Stomach smooth muscle (tissue), 2 donors: ENCODE data around the gene B4GAT1.
A peak's percentile ranks its signal among the peaks of the same experiment; 100 is the strongest.

Experiments
- H3K27ac ChIP-seq: one replicate; pipeline ENCODE4 v1.7.0; 2013; ENCODE audit warnings: mild to moderate bottlenecking, low read length, inconsistent platforms
- H3K27me3 ChIP-seq, 2 donors: one replicate each; pipeline ENCODE4 v1.7.0; 2013; ENCODE audit warnings: low read length in 2 of 2; ENCODE audit not compliant: insufficient read depth in 2 of 2, control insufficient read depth in 1 of 2
- H3K36me3 ChIP-seq, 2 donors: one replicate each; pipeline ENCODE4 v1.7.0; 2013; ENCODE audit warnings: low read length in 2 of 2; ENCODE audit not compliant: control insufficient read depth in 2 of 2, insufficient read depth in 2 of 2
- H3K4me1 ChIP-seq: one replicate; pipeline ENCODE4 v1.7.0; 2013; ENCODE audit warnings: low read length; ENCODE audit not compliant: control insufficient read depth, insufficient read depth
- H3K4me3 ChIP-seq, 2 donors: one replicate each; pipeline ENCODE4 v1.7.0; 2013; ENCODE audit warnings: low read length in 2 of 2
- H3K9ac ChIP-seq, 2 donors: one replicate each; pipeline ENCODE4 v1.7.0; 2013; ENCODE audit warnings: low read length in 2 of 2, mild to moderate bottlenecking in 1 of 2
- H3K9me3 ChIP-seq, 2 donors: one replicate each; pipeline ENCODE4 v1.7.0; 2013; ENCODE audit warnings: low read length in 2 of 2; ENCODE audit not compliant: control insufficient read depth in 2 of 2
- donor health status: healthy.
- donor health status: Pancreatic carcinoma.

Gene B4GAT1

GRCh38 chr11:66334605-66335442 is 12.6 kb downstream of the B4GAT1 start:
- Histone ChIP-seq H3K36me3 (peaks cover 11 to 12% of the 10 kb centered on the region in 2 donors), H3K4me3 (peak overlapping the region; percentile 73 to 77), H3K27ac (no peak overlapping the region), H3K4me1 (peaks cover 22% of the 10 kb centered on the region), H3K9ac (no peak overlapping the region), H3K9me3 (no peaks in the 10 kb centered on the region), H3K27me3 (no peaks in the 10 kb centered on the region)

- peaks cover 5 to 8% of the 10 kb centered on the region in 2 donors for H3K36me3 ChIP-seq
These were observed 13.4 kb downstream of the B4GAT1 start for GRCh38 chr11:66333896-66334604.

GRCh38 chr11:66333220-66333877 is 14.1 kb downstream of the B4GAT1 start:
- H3K27me3 ChIP-seq, result no peaks in the 10 kb centered on the region
- H3K36me3 ChIP-seq, result peaks cover 4 to 6% of the 10 kb centered on the region in 2 donors
- no peak overlapping the region for H3K9ac ChIP-seq
- no peak overlapping the region for H3K4me3 ChIP-seq
- H3K27ac ChIP-seq, result no peak overlapping the region
- peaks cover 27% of the 10 kb centered on the region for H3K4me1 ChIP-seq
- no peaks in the 10 kb centered on the region for H3K9me3 ChIP-seq

More at GRCh38 chr11:66333896-66334604, 13.4 kb downstream of the B4GAT1 start:
- Histone ChIP-seq H3K9me3 (no peaks in the 10 kb centered on the region), H3K4me1 (peaks cover 22% of the 10 kb centered on the region), H3K4me3 (no peak overlapping the region), H3K9ac (no peak overlapping the region), H3K27me3 (no peaks in the 10 kb centered on the region), H3K27ac (no peak overlapping the region)

GRCh38 chr11:66332371-66333219 is 14.8 kb downstream of the B4GAT1 start:
- Histone ChIP-seq H3K4me1 (peaks cover 34% of the 10 kb centered on the region), H3K9ac (no peak overlapping the region), H3K27me3 (no peaks in the 10 kb centered on the region), H3K4me3 (no peak overlapping the region), H3K9me3 (no peaks in the 10 kb centered on the region), H3K27ac (no peak overlapping the region), H3K36me3 (peaks cover 4 to 5% of the 10 kb centered on the region in 2 donors)

GRCh38 chr11:66331542-66332370 is 15.7 kb downstream of the B4GAT1 start:
- Histone ChIP-seq H3K36me3 (peaks cover 0 to 4% of the 10 kb centered on the region in 2 donors), H3K9ac (no peak overlapping the region), H3K27me3 (no peaks in the 10 kb centered on the region), H3K9me3 (no peaks in the 10 kb centered on the region), H3K4me1 (peaks cover 38% of the 10 kb centered on the region), H3K4me3 (no peak overlapping the region), H3K27ac (no peak overlapping the region)

- Histone ChIP-seq H3K4me3 (no peak overlapping the region), H3K36me3 (peaks cover 0 to 4% of the 10 kb centered on the region in 2 donors), H3K27me3 (no peaks in the 10 kb centered on the region), H3K9ac (no peak overlapping the region), H3K4me1 (peaks cover 39% of the 10 kb centered on the region), H3K9me3 (no peaks in the 10 kb centered on the region), H3K27ac (no peak overlapping the region)
These were observed 16.5 kb downstream of the B4GAT1 start for GRCh38 chr11:66330931-66331330.

- Histone ChIP-seq H3K27me3 (no peaks in the 10 kb centered on the region), H3K4me1 (peaks cover 33% of the 10 kb centered on the region), H3K27ac (no peak overlapping the region), H3K36me3 (peaks cover 0 to 4% of the 10 kb centered on the region in 2 donors), H3K9me3 (no peaks in the 10 kb centered on the region), H3K9ac (no peak overlapping the region), H3K4me3 (no peak overlapping the region)
These were observed 18.2 kb downstream of the B4GAT1 start for GRCh38 chr11:66329165-66329673.

GRCh38 chr11:66328302-66329144 is 18.9 kb downstream of the B4GAT1 start:
- Histone ChIP-seq H3K9me3 (no peaks in the 10 kb centered on the region), H3K4me1 (peaks cover 33% of the 10 kb centered on the region), H3K9ac (peak overlapping the region in 1 of 2 donors; percentile 17), H3K36me3 (peaks cover 0 to 4% of the 10 kb centered on the region in 2 donors), H3K4me3 (peak overlapping the region in 1 of 2 donors; percentile 61), H3K27ac (no peak overlapping the region), H3K27me3 (no peaks in the 10 kb centered on the region)

GRCh38 chr11:66328031-66328301 is 19.5 kb downstream of the B4GAT1 start:
- Histone ChIP-seq H3K4me3 (peak overlapping the region in 1 of 2 donors; percentile 61), H3K4me1 (peaks cover 33% of the 10 kb centered on the region), H3K36me3 (peaks cover 0 to 1% of the 10 kb centered on the region in 2 donors), H3K9me3 (no peaks in the 10 kb centered on the region), H3K9ac (no peak overlapping the region), H3K27me3 (no peaks in the 10 kb centered on the region), H3K27ac (no peak overlapping the region)
